HepG2 (cell line): Measurements from ENCODE around the gene DNLZ. TPM values are rescaled to one million over a fixed set of nuclear protein-coding genes. Genes with fewer than 3 reads are reported as not detected.

Experiments
- ATF3 ChIP-seq: sonication (generic); formaldehyde crosslinking; IDR thresholded peaks from 2 replicates; pipeline ENCODE4 v1.4.0; 2020; ENCODE audit warnings: missing genetic modification reagents
- BHLHE40 ChIP-seq: IDR thresholded peaks from 2 replicates; pipeline ENCODE4 v1.6.1; 2011; ENCODE audit warnings: low read length, improper control_type of control experiment
- HINFP ChIP-seq: sonication (generic); formaldehyde crosslinking; IDR thresholded peaks from 2 replicates; pipeline ENCODE4 v1.4.0; 2020; ENCODE audit warnings: low read depth, mild to moderate bottlenecking, missing genetic modification reagents
- NCOR1 ChIP-seq: fragments of 200-600 bp; sonication (generic); IDR thresholded peaks from 2 replicates; pipeline ENCODE4 v1.7.0; 2017; ENCODE audit warnings: antibody characterized with exemption, low read length, borderline replicate concordance
- NFATC3 ChIP-seq: sonication (generic); formaldehyde crosslinking; IDR thresholded peaks from 2 replicates; pipeline ENCODE4 v1.5.1; 2020; ENCODE audit warnings: mild to moderate bottlenecking, missing genetic modification reagents
- PBX2 ChIP-seq: IDR thresholded peaks from 2 replicates; pipeline ENCODE4 v1.6.1; 2016; ENCODE audit warnings: control low read depth
- RARA ChIP-seq: IDR thresholded peaks from 2 replicates; pipeline ENCODE4 v1.6.1; 2016; ENCODE audit warnings: missing genetic modification reagents, missing compliant biosample characterization
- ZMYM3 ChIP-seq: sonication (generic); formaldehyde crosslinking; IDR thresholded peaks from 2 replicates; pipeline ENCODE4 v1.5.1; 2020; ENCODE audit warnings: mild to moderate bottlenecking, missing genetic modification reagents
- ZNF101 ChIP-seq: sonication (generic); formaldehyde crosslinking; IDR thresholded peaks from 2 replicates; pipeline ENCODE4 v1.4.0; 2020; ENCODE audit warnings: mild to moderate bottlenecking, low read depth, missing genetic modification reagents, borderline replicate concordance
- ZNF329 ChIP-seq: sonication (generic); formaldehyde crosslinking; IDR thresholded peaks from 2 replicates; pipeline ENCODE4 v1.9.0; 2021; ENCODE audit warnings: low read depth, mild to moderate bottlenecking, missing genetic modification reagents
- ZNF367 ChIP-seq: sonication (generic); formaldehyde crosslinking; IDR thresholded peaks from 2 replicates; pipeline ENCODE4 v1.4.0; 2020; ENCODE audit warnings: missing genetic modification reagents, borderline replicate concordance
- ZNF407 ChIP-seq: sonication (generic); formaldehyde crosslinking; IDR thresholded peaks from one replicate; pipeline ENCODE4 v1.5.1; 2020; ENCODE audit warnings: mild to moderate bottlenecking, missing genetic modification reagents; ENCODE audit errors: not compliant biosample characterization
- ZNF761 ChIP-seq: sonication (generic); formaldehyde crosslinking; conservative IDR thresholded peaks from 2 replicates; pipeline ENCODE4 v1.4.0; 2020; ENCODE audit warnings: mild to moderate bottlenecking, missing genetic modification reagents
- ZNF816 ChIP-seq: sonication (generic); formaldehyde crosslinking; IDR thresholded peaks from 2 replicates; pipeline ENCODE4 v1.8.0; 2022; ENCODE audit warnings: missing genetic modification reagents, mild to moderate bottlenecking, borderline replicate concordance
- polyA plus RNA-seq, 8 experiments: library from polyadenylated mRNA; depleted of rRNA in 3 of 8; stranded (reverse) in 7 of 8; unstranded in 1 of 8; fragments of >200 nt; fragmentation: Illumina TruSeq in 4 of 8; extraction: Trizol in 4 of 8; gene quantifications; 2 replicates each; pipeline versions ENCODE4 v1.2.1 to v1.2.3, GENCODE V29; 2011 to 2016; ENCODE audit warnings: low read depth in 4 of 8, missing spikeins in 1 of 8, mixed read lengths in 1 of 8; ENCODE audit not compliant: insufficient read depth in 1 of 8
- total RNA-seq, 5 experiments: library from RNA; depleted of rRNA; stranded (reverse); fragments of >200 nt; fragmentation: Illumina TruSeq; extraction: Trizol; gene quantifications; 2 replicates each; pipeline ENCODE4 v1.2.3, GENCODE V29; 2016; ENCODE audit warnings: low read depth in 1 of 5

DNLZ gene
- total and polyA plus RNA-seq, 2 of the 13 experiments (the other 11 are each of a cell fraction or from before 2014, with no cell fraction given) = 3.4 to 8.0 TPM

- TF ChIP-seq ZNF407 (peak; percentile 21), RARA (CRISPR knock-in tag) (peak; percentile 35; the same call in 1 of the 2 replicates), ZNF367 (CRISPR knock-in tag) (no peak), HINFP (CRISPR knock-in tag) (no peak), BHLHE40 (0 out of 2 replicates have a peak, but pooled peaks have one; percentile 9), ATF3 (CRISPR knock-in tag) (no peak), ZNF329 (CRISPR knock-in tag) (no peak), ZNF101 (CRISPR knock-in tag) (no peak), NFATC3 (peak; percentile 56; the same call in 1 of the 2 replicates), ZMYM3 (CRISPR knock-in tag) (0 out of 2 replicates have a peak, but pooled peaks have one; percentile 41), ZNF816 (CRISPR knock-in tag) (no peak), ZNF761 (peak; percentile 22; the same call in 1 of the 2 replicates), PBX2 (CRISPR knock-in tag) (no peak), NCOR1 (no peak)
Observed at GRCh38 chr9:136345281-136346156, 18.0 kb downstream of the DNLZ start (continued).
